OCI-LY7 (cell line): ENCODE measurements around the gene WDR36. TPM values are rescaled to one million over a fixed set of nuclear protein-coding genes. Genes with fewer than 3 reads are reported as not detected.
"Not testable (repeated sequence)": the region's sequence is repeated elsewhere in the genome, so short reads cannot be mapped to it uniquely, and the experiment has no call there.

Experiments
- BruUV-seq: library from RNA; stranded (reverse); fragments of 400-500 nt; replicated peaks from 2 replicates; lab custom pipeline; 2021; lab: Mats Ljungman, UMichigan
- CTCF ChIA-PET: fragments of 300-600 bp; sonication (Branson Sonifier 250); formaldehyde crosslinking; loops from one replicate; lab custom pipeline; 2022; ENCODE audit warnings: antibody characterized with exemption; ENCODE audit not compliant: unreplicated experiment; lab: Charles Lee
- POLR2A ChIA-PET: fragments of 300-600 bp; sonication (Branson Sonifier 250); formaldehyde crosslinking; loops from one replicate; lab custom pipeline; 2022; ENCODE audit warnings: antibody characterized with exemption; lab: Charles Lee
- DNase-seq: peaks from one replicate; pipeline ENCODE4 v3.0.0-alpha.2; 2015; ENCODE audit warnings: low spot score
- H2AFZ ChIP-seq: fragments of 200-600 bp; sonication (generic), shearing (Covaris generic); 2 replicates; pipeline ENCODE4 v1.6.1; 2014; ENCODE audit warnings: mild to moderate bottlenecking, antibody characterized with exemption, low read length, moderate library complexity
- H3K27ac ChIP-seq: fragments of 200-600 bp; sonication (generic); 2 replicates; pipeline ENCODE4 v1.5.1; 2014; ENCODE audit warnings: mixed run types, low read depth, mild to moderate bottlenecking, moderate library complexity, low read length, inconsistent platforms; ENCODE audit not compliant: poor library complexity, severe bottlenecking
- H3K36me3 ChIP-seq: fragments of 200-600 bp; sonication (generic); 2 replicates; pipeline ENCODE4 v1.6.1; 2014; ENCODE audit warnings: mild to moderate bottlenecking, antibody characterized with exemption, low read length, moderate library complexity, mixed read lengths; ENCODE audit not compliant: insufficient read depth
- H3K4me1 ChIP-seq: fragments of 200-600 bp; sonication (generic); 2 replicates; pipeline ENCODE4 v1.5.1; 2014; ENCODE audit warnings: mild to moderate bottlenecking, low read length; ENCODE audit not compliant: insufficient read depth, poor library complexity, severe bottlenecking
- H3K4me2 ChIP-seq: fragments of 200-600 bp; sonication (generic); 2 replicates; pipeline ENCODE4 v1.6.1; 2014; ENCODE audit warnings: mild to moderate bottlenecking, low read length
- H3K4me3 ChIP-seq: fragments of 200-600 bp; sonication (generic); 2 replicates; pipeline ENCODE4 v1.5.1; 2014; ENCODE audit warnings: mild to moderate bottlenecking, low read depth, low read length; ENCODE audit not compliant: poor library complexity, severe bottlenecking
- H3K79me2 ChIP-seq: fragments of 200-600 bp; sonication (generic); 2 replicates; pipeline ENCODE4 v1.6.1; 2016; ENCODE audit warnings: low read depth, mild to moderate bottlenecking, low read length, moderate library complexity, mixed read lengths; ENCODE audit not compliant: insufficient read depth
- H3K9me2 ChIP-seq: fragments of 200-600 bp; sonication (generic); 2 replicates; pipeline ENCODE4 v1.6.1; 2016; ENCODE audit warnings: mild to moderate bottlenecking, low read length, mixed read lengths; ENCODE audit not compliant: insufficient read depth
- H3K9me3 ChIP-seq: fragments of 200-600 bp; sonication (generic); 2 replicates; pipeline ENCODE4 v1.6.1; 2014; ENCODE audit warnings: mild to moderate bottlenecking, mixed run types, low read length, mixed read lengths
- H4K20me1 ChIP-seq: fragments of 200-600 bp; sonication (generic); 2 replicates; pipeline ENCODE4 v1.6.1; 2014; ENCODE audit warnings: mild to moderate bottlenecking, antibody characterized with exemption, low read length, moderate library complexity, mixed read lengths; ENCODE audit not compliant: insufficient read depth
- CTCF ChIP-seq: fragments of 200-600 bp; sonication (generic); conservative IDR thresholded peaks from 2 replicates; pipeline ENCODE4 v1.5.1; 2014; ENCODE audit warnings: mild to moderate bottlenecking, antibody characterized with exemption, low read length, moderate library complexity, mixed read lengths
- EZH2phosphoT487 ChIP-seq: fragments of 200-600 bp; sonication (generic); IDR thresholded peaks from 2 replicates; pipeline ENCODE4 v1.6.1; 2018; ENCODE audit warnings: low read depth, borderline replicate concordance, mild to moderate bottlenecking, mixed run types, antibody characterized with exemption, low read length, moderate library complexity, mixed read lengths
- intact Hi-C: fragments of 100-400 bp; cut with micrococcal nuclease; formaldehyde crosslinking; loops from one replicate; pipeline ENCODE4 v1.10.0; 2022; ENCODE audit not compliant: unreplicated experiment
- total RNA-seq, 2 experiments: library from RNA; depleted of rRNA in 1 of 2; stranded (reverse); fragments of >200 nt in 1 of 2; shearing (Covaris generic) in 1 of 2; gene quantifications; 2 replicates each; pipeline ENCODE4 v1.2.3, GENCODE V29; 2014 to 2022

The WDR36 gene
- total RNA-seq, 2 experiments from 2014 or later: 46.5 to 49.4 TPM

GRCh38 chr5:111135363-111135762, 43.2 kb downstream of the WDR36 start:
- no peaks in the 10 kb centered on the region for H3K36me3 ChIP-seq
- no peak overlapping the region for H3K4me3 ChIP-seq
- DNase-seq: no peak
- no peaks in the 10 kb centered on the region for H3K9me2 ChIP-seq
- ChIA-PET POLR2A (interaction anchor here (0.7 to 0.8 kb wide), 3 partner anchors 12 to 36 kb away, joined by 3 read pairs; no protein-coding TSS in a partner anchor), CTCF (no interaction called here)
- no peaks in the 10 kb centered on the region for H4K20me1 ChIP-seq
- BruUV-seq: no TSS peak
- no peaks in the 10 kb centered on the region for H3K4me1 ChIP-seq
- H3K79me2 ChIP-seq: no peaks in the 10 kb centered on the region
- H3K4me2 ChIP-seq: no peak overlapping the region
- no peak overlapping the region for H2AFZ ChIP-seq
- H3K27ac ChIP-seq: no peak overlapping the region
- no peaks in the 10 kb centered on the region for H3K9me3 ChIP-seq
- intact Hi-C loops: no loop called here
- TF ChIP-seq EZH2phosphoT487 (no peak), CTCF (no peak)

- intact Hi-C loops: no loop called here
- TF ChIP-seq EZH2phosphoT487: no peak
- no peak for TF ChIP-seq CTCF
- Histone ChIP-seq H3K9me2 (no peaks in the 10 kb centered on the region), H3K79me2 (no peaks in the 10 kb centered on the region), H3K36me3 (no peaks in the 10 kb centered on the region), H3K4me2 (no peak overlapping the region), H3K4me1 (no peaks in the 10 kb centered on the region), H3K27ac (no peak overlapping the region), H3K4me3 (no peak overlapping the region), H4K20me1 (no peaks in the 10 kb centered on the region), H3K9me3 (no peaks in the 10 kb centered on the region), H2AFZ (no peak overlapping the region)
- ChIA-PET POLR2A (interaction anchor here (0.7 kb wide), 1 partner anchor 23 kb away, joined by 3 read pairs; no protein-coding TSS in a partner anchor), CTCF (no interaction called here)
- BruUV-seq: no TSS peak
- no peak for DNase-seq
Observed at GRCh38 chr5:111135946-111136345, 43.8 kb downstream of the WDR36 start.

DNA sequence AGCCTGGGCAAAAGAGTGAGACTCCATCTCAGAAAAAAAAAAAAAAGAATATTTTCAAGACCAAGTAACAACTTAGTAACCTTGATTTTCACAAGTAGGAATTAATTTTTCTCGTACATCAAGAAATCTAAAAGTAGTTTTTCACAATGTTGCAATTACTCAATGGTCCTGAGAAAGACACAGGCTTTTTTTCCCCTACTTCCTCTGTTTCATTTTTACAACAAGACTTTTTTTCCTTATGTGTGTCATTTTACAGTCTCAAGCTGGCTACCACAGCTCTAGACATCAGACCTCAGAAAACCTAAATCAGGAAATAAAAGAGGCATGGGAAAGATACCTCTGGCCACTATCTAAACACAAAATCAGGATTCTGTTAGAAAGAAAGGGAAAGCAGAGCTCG, 45.9 kb downstream of the WDR36 start:
- no peaks in the 10 kb centered on the region for H3K79me2 ChIP-seq
- BruUV-seq: no TSS peak
- no peaks in the 10 kb centered on the region for H3K9me2 ChIP-seq
- CTCF ChIA-PET: no interaction called here
- no peaks in the 10 kb centered on the region for H3K9me3 ChIP-seq
- H4K20me1 ChIP-seq: no peaks in the 10 kb centered on the region
- no peak overlapping the region for H3K27ac ChIP-seq
- no peak overlapping the region for H3K4me3 ChIP-seq
- intact Hi-C loops: no loop called here
- POLR2A ChIA-PET: interaction anchor here (0.6 kb wide), 2 partner anchors 20 to 30 kb away, joined by 3 read pairs; no protein-coding TSS in a partner anchor
- H2AFZ ChIP-seq: no peak overlapping the region
- TF ChIP-seq CTCF: no peak
- TF ChIP-seq EZH2phosphoT487: no peak
- no peaks in the 10 kb centered on the region for H3K36me3 ChIP-seq
- no peak for DNase-seq
- H3K4me1 ChIP-seq: no peaks in the 10 kb centered on the region
- H3K4me2 ChIP-seq: no peak overlapping the region

DNA sequence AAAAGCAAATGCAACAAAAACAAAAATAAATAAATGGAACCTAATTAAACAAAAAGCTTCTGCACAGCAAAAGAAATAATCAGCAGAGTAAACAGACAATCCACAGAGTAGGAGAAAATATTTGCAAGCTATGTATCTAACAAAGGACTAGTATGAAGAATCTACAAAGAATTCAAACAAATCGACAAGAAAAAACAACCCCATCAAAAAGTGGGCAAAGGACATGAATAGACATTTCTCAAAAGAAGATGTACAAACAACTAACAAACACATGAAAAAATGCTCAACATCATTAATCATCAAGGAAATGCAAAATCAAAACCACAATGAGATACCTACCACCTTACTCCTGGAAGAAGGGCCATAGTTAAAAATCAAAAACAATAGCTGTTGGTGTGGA, 49.3 kb downstream of the WDR36 start:
- CTCF ChIA-PET, H3K79me2 ChIP-seq, H4K20me1 ChIP-seq, H3K4me2 ChIP-seq, H3K9me2 ChIP-seq, H3K36me3 ChIP-seq, H3K4me1 ChIP-seq, DNase-seq, H3K27ac ChIP-seq, H3K4me3 ChIP-seq, H3K9me3 ChIP-seq, H2AFZ ChIP-seq, BruUV-seq, intact Hi-C loops: not testable (repeated sequence)
- POLR2A ChIA-PET: interaction anchor here (0.6 kb wide), 2 partner anchors 211 to 1009 kb away, joined by 3 read pairs; no protein-coding TSS in a partner anchor
